ENCODE measurements around the gene SLC66A2.

- no peak for TF ChIP-seq CTCF (IDR thresholded peaks at IDR 0.05; ENCODE audit: insufficient read depth, low read length)
- no peak for TF ChIP-seq POLR2AphosphoS5 (IDR thresholded peaks at IDR 0.05; ENCODE audit: low read depth)
- TF ChIP-seq GABPA (IDR thresholded peaks at IDR 0.05; ENCODE audit: low read depth): no peak
- no peak for TF ChIP-seq SPI1 (IDR thresholded peaks at IDR 0.05; ENCODE audit: borderline replicate concordance, low read depth)
Observed at GRCh38 chr18:79961527-79962291, 10.3 kb upstream of the SLC66A2 start.
